SKM-1 treated with dmso at 0.1 percent for 144 hours (cell line): ENCODE results near the gene DDIT4.
A peak's percentile ranks its signal among the peaks of the same experiment; 100 is the strongest.

Source experiments
- DNase-seq: peaks from one replicate; lab custom pipeline; 2025; ENCODE audit not compliant: unreplicated experiment; lab: John Stamatoyannopoulos, UW

The DDIT4 gene

GRCh38 chr10:72315611-72316385, 42.1 kb downstream of the DDIT4 start:
- no peak for DNase-seq

GRCh38 chr10:72316386-72316700, 42.6 kb downstream of the DDIT4 start:
- DNase-seq, result no peak

- DNase-seq, result peak; percentile 37
Observed at GRCh38 chr10:72316748-72317435, 43.2 kb downstream of the DDIT4 start.

- peak; percentile 27 for DNase-seq
Observed at GRCh38 chr10:72318418-72319262, 44.9 kb downstream of the DDIT4 start.

DNA sequence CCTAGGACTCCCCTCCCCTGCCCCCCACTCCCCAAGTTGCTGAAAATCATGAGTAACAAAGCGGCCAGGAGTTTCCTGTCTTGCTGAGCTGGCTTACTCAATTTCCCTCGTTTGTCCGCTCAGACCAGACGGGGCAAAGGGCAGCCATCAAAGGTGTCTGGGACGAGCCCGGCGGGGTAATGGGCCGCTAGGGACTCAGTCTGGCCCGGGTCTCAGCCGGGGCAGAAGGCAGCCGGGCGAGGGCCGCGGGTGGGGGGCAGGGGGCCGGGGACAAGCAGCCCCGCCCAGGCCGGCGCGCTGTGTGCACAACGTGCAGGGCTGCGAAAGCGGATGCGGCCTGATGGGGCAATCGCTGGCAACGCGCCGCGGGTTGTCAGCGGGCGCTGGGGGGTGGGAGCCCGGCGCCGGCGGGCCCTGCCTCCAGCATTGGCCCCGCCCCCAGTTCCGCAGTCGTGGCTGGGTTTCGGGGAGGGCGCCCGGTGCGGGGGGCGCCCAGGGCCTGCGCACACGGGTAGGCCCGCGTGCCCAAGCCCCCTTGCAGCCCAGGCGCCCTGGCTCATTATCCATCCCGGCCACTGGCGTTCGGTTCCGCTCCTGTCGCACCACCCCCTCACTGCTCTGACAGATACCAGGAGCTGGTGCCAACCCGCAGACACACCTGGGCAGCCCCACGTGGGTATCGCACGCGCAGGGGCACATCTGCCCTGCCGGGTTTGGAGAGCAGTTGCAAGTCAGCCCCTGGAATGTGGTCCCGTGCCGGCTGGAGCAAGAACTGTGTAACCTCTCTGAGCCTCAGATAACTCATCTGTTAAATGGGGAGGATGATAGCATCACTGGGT, 45.9 kb downstream of the DDIT4 start:
- peak; percentile 84 for DNase-seq

GRCh38 chr10:72320676-72321247, 47.0 kb downstream of the DDIT4 start:
- peak; percentile 98 for DNase-seq

- no peak for DNase-seq
Observed at GRCh38 chr10:72321248-72322029, 47.7 kb downstream of the DDIT4 start.

DNA sequence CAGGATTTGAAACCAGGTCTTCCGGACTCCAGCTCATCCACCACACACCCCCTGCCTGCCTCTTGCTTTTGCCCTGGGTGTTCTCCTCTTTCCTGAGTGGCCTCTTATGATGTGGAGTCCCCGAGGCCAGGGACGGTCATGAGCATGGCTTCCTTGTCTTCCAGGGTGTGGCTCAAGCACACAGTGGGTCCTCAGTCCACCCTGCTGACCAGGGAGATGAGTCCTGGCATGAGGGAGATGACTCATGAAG, 48.2 kb downstream of the DDIT4 start:
- DNase-seq, result no peak

DNA sequence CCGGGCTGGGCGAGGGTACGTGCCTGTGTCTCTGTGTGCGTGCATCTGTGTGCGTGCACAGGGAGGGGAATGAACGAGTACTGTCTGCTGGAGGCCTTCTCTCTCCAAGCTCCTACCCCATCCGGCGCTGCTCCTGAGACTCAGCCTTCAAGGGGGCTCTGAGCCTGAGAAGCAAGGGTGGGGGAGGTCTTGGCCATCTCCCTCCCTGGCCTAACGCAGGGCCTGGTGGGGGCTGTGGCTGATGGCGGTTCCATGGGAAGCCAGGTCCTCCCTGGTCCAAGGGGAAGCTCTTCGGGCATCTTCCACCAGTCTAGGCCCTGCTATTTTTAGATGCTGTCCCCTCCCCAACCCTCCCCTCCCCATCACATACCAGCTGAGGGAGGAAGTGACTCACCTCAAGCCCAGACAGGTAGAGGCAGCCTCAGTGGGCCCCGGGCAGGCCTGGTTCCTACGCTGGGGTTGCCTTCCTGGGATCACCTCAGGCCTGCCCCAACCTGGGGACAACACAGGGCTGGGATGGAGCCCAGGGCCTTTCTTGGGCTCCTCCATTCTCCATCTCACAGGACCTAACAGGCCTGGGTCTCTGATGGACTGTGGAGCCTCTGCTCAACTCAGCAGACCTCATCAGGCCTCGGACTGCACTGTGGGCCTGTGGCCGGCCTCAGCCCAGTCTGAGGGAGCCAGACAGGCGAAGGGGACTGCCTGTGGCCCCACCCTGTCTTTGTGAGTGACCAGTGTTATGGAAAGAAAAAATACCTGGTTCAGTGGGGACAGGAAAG, 48.7 kb downstream of the DDIT4 start:
- no peak for DNase-seq

- no peak for DNase-seq
Observed at GRCh38 chr10:72323108-72323749, 49.5 kb downstream of the DDIT4 start.

DNA sequence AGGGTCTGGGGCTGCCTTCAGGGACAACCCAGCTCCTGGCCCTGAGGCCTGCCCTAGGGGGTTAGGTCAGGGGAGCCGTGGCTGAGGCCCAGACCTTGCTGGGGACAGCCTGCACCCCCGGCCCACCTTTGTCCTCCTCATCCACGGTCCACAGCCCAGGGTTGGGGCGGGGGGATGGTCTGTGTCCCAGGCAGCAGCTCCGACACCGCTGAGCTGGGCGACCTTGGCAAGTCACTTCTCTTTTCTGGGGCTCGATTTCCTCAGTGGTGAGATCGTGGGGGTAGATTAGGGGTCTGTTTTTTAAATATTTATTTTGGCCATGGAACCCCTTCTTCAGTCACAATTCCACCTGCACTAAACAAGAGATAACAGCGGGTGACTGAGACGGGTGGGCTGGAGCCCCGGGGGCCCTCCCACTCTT, 50.1 kb downstream of the DDIT4 start:
- DNase-seq, result peak; percentile 44
